ENCODE results near the gene CHCHD5.

DNA sequence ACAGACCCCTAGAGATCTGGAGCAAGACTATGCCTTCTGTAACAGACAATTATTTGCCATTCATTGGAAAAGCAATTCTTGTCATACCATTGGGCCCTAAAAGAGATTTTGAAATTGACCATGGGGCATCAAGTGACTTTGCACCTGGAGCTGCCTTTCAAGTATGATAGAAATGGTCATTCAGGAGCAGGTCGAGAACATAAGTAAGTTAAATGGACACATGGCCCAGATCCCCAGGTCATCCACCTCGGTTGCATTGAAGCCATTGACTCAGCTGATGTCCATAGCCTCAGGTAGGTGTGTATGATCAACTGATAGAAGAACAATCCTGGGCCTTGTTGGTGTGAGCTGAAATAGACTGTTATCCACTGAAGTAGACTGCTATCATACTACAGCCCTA, 19.3 kb downstream of the CHCHD5 start:
- TF ChIP-seq, protein P1, sequence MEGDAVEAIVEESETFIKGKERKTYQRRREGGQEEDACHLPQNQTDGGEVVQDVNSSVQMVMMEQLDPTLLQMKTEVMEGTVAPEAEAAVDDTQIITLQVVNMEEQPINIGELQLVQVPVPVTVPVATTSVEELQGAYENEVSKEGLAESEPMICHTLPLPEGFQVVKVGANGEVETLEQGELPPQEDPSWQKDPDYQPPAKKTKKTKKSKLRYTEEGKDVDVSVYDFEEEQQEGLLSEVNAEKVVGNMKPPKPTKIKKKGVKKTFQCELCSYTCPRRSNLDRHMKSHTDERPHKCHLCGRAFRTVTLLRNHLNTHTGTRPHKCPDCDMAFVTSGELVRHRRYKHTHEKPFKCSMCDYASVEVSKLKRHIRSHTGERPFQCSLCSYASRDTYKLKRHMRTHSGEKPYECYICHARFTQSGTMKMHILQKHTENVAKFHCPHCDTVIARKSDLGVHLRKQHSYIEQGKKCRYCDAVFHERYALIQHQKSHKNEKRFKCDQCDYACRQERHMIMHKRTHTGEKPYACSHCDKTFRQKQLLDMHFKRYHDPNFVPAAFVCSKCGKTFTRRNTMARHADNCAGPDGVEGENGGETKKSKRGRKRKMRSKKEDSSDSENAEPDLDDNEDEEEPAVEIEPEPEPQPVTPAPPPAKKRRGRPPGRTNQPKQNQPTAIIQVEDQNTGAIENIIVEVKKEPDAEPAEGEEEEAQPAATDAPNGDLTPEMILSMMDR (IDR thresholded peaks at IDR 0.05), result no peak
- no peak for TF ChIP-seq POLR2A (IDR thresholded peaks at IDR 0.05)
